Measurements from ENCODE around the gene CRTC1. TPM values are rescaled to one million over a fixed set of nuclear protein-coding genes. Genes with fewer than 3 reads are reported as not detected.
"Not testable (repeated sequence)": the region's sequence is repeated elsewhere in the genome, so short reads cannot be mapped to it uniquely, and the experiment has no call there.

Gene CRTC1
- total RNA-seq, 4 donors from 2014 or later, result 4.1 to 6.3 (median 4.7) TPM

DNA sequence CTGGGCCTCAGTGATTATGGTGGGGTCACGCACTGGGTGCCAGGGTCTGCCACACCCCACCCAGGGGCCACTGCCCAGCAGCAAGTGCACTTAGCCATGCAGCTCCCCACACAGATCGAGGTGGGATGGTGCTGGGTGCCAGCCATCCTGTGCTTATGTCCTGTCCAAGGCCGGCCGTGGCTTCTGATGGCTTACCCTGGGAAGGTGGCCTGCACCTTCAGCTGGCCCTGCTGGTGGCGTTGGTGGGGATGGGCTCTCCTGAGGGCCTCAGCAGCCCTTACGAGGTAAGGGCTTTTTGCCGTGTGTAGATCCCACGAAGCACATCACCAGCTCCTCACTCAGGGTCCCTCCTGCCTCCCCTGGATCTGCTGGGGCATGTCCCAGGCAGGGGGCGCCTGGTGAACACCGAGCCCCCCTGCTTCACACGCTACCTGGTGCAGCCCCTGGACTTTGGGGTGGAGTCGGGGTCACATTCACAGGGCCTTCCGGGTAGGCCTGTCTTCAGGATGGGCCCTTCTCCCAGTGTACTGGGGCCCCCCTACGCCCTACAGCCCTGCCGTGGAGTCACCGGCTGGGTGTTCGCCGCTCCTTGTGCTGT lies 46.6 kb downstream of the CRTC1 start:
- TF ChIP-seq POLR2AphosphoS5 (IDR thresholded peaks at IDR 0.05) (no peak), EP300 (IDR thresholded peaks at IDR 0.05) (no peak), POLR2A (IDR thresholded peaks at IDR 0.05) (no peak)
- TF ChIP-seq, protein P1, sequence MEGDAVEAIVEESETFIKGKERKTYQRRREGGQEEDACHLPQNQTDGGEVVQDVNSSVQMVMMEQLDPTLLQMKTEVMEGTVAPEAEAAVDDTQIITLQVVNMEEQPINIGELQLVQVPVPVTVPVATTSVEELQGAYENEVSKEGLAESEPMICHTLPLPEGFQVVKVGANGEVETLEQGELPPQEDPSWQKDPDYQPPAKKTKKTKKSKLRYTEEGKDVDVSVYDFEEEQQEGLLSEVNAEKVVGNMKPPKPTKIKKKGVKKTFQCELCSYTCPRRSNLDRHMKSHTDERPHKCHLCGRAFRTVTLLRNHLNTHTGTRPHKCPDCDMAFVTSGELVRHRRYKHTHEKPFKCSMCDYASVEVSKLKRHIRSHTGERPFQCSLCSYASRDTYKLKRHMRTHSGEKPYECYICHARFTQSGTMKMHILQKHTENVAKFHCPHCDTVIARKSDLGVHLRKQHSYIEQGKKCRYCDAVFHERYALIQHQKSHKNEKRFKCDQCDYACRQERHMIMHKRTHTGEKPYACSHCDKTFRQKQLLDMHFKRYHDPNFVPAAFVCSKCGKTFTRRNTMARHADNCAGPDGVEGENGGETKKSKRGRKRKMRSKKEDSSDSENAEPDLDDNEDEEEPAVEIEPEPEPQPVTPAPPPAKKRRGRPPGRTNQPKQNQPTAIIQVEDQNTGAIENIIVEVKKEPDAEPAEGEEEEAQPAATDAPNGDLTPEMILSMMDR (IDR thresholded peaks at IDR 0.05), result no peak
- WGBS, result 96% methylated on average over 6 of the region's 18 CpGs
- H3K36me3 ChIP-seq, result no peaks in the 10 kb centered on the region
- no peak overlapping the region for H3K4me3 ChIP-seq
- H3K27ac ChIP-seq, result no peak overlapping the region
- H3K4me1 ChIP-seq, result peaks cover 3% of the 10 kb centered on the region
- no peaks in the 10 kb centered on the region for H3K27me3 ChIP-seq
- H3K9me3 ChIP-seq, result no peaks in the 10 kb centered on the region
- no peak for DNase-seq (ENCODE audit: low spot score in 2 of 2)

- H3K9me3 ChIP-seq, result no peaks in the 10 kb centered on the region
- H3K27ac ChIP-seq, result no peak overlapping the region
- 97% methylated on average over 11 of the region's 11 CpGs for WGBS
- H3K4me3 ChIP-seq, result no peak overlapping the region
- H3K4me1 ChIP-seq, result peaks cover 3% of the 10 kb centered on the region
- no peaks in the 10 kb centered on the region for H3K36me3 ChIP-seq
- no peaks in the 10 kb centered on the region for H3K27me3 ChIP-seq
- TF ChIP-seq, protein P1 (IDR thresholded peaks at IDR 0.05), result no peak
- no peak for TF ChIP-seq POLR2A (IDR thresholded peaks at IDR 0.05)
- TF ChIP-seq EP300 (IDR thresholded peaks at IDR 0.05), result no peak
- no peak for TF ChIP-seq POLR2AphosphoS5 (IDR thresholded peaks at IDR 0.05)
- no peak for DNase-seq (ENCODE audit: low spot score in 2 of 2)
These were observed 47.5 kb downstream of the CRTC1 start for GRCh38 chr19:18730885-18731513.

DNA sequence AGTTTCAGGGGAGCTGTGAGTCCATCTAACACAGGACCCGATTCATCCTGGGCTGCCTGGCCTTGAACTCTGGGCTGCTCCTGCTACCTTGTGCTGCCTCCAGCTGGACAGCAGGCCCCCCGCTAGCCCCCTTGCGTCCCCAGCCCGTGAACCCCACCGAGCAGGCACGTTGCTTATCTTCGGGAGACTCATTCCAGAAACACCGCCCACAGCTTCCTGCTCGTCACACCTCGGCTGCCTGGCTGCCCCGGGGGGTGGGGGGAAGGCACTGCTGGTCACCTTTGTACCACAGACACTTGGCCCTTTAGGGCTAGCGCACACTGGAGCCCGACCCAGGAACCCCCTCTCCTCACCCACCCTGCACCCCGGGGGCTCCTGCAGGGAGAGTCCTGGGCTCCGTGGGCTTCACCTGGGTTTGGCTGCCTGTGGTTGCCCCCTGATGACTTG lies 48.1 kb downstream of the CRTC1 start:
- no peak for TF ChIP-seq POLR2AphosphoS5 (IDR thresholded peaks at IDR 0.05)
- TF ChIP-seq POLR2A (IDR thresholded peaks at IDR 0.05), result no peak
- TF ChIP-seq, protein P1 (IDR thresholded peaks at IDR 0.05), result no peak
- no peak for TF ChIP-seq EP300 (IDR thresholded peaks at IDR 0.05)
- Histone ChIP-seq H3K27ac (no peak overlapping the region), H3K9me3 (no peaks in the 10 kb centered on the region), H3K4me1 (peaks cover 3% of the 10 kb centered on the region), H3K4me3 (no peak overlapping the region), H3K36me3 (no peaks in the 10 kb centered on the region), H3K27me3 (no peaks in the 10 kb centered on the region)
- 65% methylated on average over 15 of the region's 15 CpGs for WGBS
- DNase-seq (ENCODE audit: low spot score in 2 of 2), result no peak

DNA sequence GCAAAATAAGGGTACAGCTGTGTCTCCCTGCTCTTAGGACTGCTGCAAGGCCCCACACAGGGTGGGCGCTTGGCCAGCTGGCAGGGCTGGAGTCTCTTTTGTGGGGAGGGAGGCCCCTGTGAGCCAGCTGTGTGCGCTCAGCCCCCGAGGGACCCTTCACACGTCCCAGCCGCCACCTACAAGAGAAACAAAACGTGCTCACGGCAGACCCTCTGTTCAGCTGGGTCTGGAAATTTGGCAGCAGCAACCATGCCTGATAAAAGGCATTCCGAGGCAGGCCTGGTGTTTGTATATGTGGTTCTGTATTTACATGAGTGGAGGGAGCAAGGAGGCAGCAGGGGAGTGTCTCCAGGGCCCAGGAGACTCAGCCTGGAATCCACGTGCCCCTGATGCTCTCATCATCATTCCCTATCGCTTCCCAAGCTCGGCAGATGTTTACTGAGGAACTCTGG lies 49.7 kb downstream of the CRTC1 start:
- Histone ChIP-seq H3K27me3 (no peaks in the 10 kb centered on the region), H3K4me1 (peaks cover 3% of the 10 kb centered on the region), H3K27ac (no peak overlapping the region), H3K36me3 (no peaks in the 10 kb centered on the region), H3K9me3 (no peaks in the 10 kb centered on the region), H3K4me3 (no peak overlapping the region)
- no peak for DNase-seq (ENCODE audit: low spot score in 2 of 2)
- TF ChIP-seq, protein P1 (IDR thresholded peaks at IDR 0.05), result no peak
- 63% methylated on average over 4 of the region's 11 CpGs for WGBS

DNA sequence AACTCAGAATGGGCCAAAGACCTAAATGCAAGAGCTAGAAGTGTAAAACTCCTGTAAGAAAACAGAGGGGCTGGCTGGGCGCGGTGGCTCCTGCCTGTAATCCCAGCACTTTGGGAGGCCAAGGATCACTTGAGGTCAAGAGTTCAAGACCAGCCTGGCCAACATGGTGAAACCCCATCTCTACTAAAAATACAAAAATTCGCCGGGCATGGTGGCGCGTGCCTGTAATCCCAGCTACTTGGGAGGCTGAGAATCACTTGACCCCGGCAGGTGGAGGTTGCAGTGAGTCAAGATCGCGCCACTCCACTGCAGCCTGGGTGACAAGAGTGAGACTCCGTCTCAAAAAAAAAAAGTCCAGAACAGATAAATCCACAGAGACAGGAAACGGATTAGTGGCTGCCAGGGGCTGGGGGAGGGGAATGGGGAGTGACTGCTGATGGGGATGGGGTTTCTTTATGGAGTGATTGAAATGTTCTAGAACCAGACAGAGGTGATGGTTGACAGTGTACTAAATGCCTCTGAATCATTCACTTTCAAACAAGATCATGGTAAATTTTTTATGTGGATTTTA lies 50.4 kb downstream of the CRTC1 start:
- not testable (repeated sequence) for H3K36me3 ChIP-seq; H3K27ac ChIP-seq; DNase-seq (ENCODE audit: low spot score in 2 of 2); H3K4me3 ChIP-seq; H3K27me3 ChIP-seq; H3K4me1 ChIP-seq; H3K9me3 ChIP-seq
- WGBS, result 91% methylated on average over 11 of the region's 11 CpGs
